Spleen (tissue), 11 donors: ENCODE data around the gene CPED1. TPM values are rescaled to one million over a fixed set of nuclear protein-coding genes. Genes with fewer than 3 reads are reported as not detected.

ENCODE experiments used
- DNase-seq: peaks from one replicate; pipeline ENCODE4 v3.0.0-alpha.2; 2020
- H3K27ac ChIP-seq, 8 donors: fragments of 200-600 bp; sonication (generic) in 7 of 8; 1 replicate in 4 of 8; 2 replicates in 4 of 8; pipeline versions ENCODE4 v1.5.0 to v1.8.0; 2016 to 2021; ENCODE audit warnings: inconsistent platforms in 4 of 8, mild to moderate bottlenecking in 4 of 8, moderate library complexity in 1 of 8
- H3K27me3 ChIP-seq, 7 donors: fragments of 200-600 bp; sonication (generic) in 6 of 7; replicated peaks in 1 of 7; 1 replicate in 4 of 7; 2 replicates in 3 of 7; pipeline versions ENCODE4 v1.5.0 to v1.8.0; 2016 to 2021; ENCODE audit warnings: inconsistent platforms in 3 of 7, mild to moderate bottlenecking in 1 of 7
- H3K36me3 ChIP-seq, 6 donors: fragments of 200-600 bp; sonication (generic) in 5 of 6; 1 replicate in 4 of 6; 2 replicates in 2 of 6; pipeline versions ENCODE4 v1.5.0 to v1.8.0; 2016 to 2021; ENCODE audit warnings: inconsistent platforms in 2 of 6
- H3K4me1 ChIP-seq, 6 donors: fragments of 200-600 bp; sonication (generic) in 5 of 6; 1 replicate in 3 of 6; 2 replicates in 3 of 6; pipeline versions ENCODE4 v1.5.0 to v1.8.0; 2016 to 2021; ENCODE audit warnings: inconsistent platforms in 3 of 6
- H3K4me3 ChIP-seq, 8 donors: fragments of 200-600 bp; sonication (generic) in 7 of 8; 1 replicate in 4 of 8; 2 replicates in 4 of 8; pipeline versions ENCODE4 v1.5.0 to v1.8.0; 2016 to 2021; ENCODE audit warnings: inconsistent platforms in 4 of 8, mild to moderate bottlenecking in 4 of 8, moderate library complexity in 2 of 8
- H3K9me3 ChIP-seq, 8 donors: fragments of 200-600 bp; sonication (generic) in 7 of 8; 1 replicate in 4 of 8; 2 replicates in 4 of 8; pipeline versions ENCODE4 v1.5.0 to v1.8.0; 2016 to 2021; ENCODE audit warnings: inconsistent platforms in 4 of 8
- CTCF ChIP-seq, 11 experiments: fragments of 200-600 bp in 7 of 11; fragments of 450-650 bp in 4 of 11; sonication (generic) in 4 of 11; IDR thresholded peaks in 8 of 11; conservative IDR thresholded peaks in 3 of 11; 1 replicate in 7 of 11; 2 replicates in 4 of 11; pipeline versions ENCODE4 v1.4.0 to v1.8.0; 2016 to 2021; ENCODE audit warnings: antibody characterized with exemption in 11 of 11, inconsistent platforms in 4 of 11, mild to moderate bottlenecking in 1 of 11
- POLR2A ChIP-seq, 3 donors: fragments of 450-650 bp; IDR thresholded peaks; one replicate each; pipeline ENCODE4 v1.5.1; 2017; ENCODE audit warnings: antibody characterized with exemption in 3 of 3, mild to moderate bottlenecking in 1 of 3
- POLR2AphosphoS5 ChIP-seq, 3 donors: sonication (generic); formaldehyde crosslinking; IDR thresholded peaks; one replicate each; pipeline ENCODE4 v1.5.1; 2017; ENCODE audit warnings: antibody characterized with exemption in 3 of 3
- WGBS, 5 donors: extraction: QIAGEN DNeasy Blood & Tissue Kit in 3 of 5; methylation state at CpG; one replicate each; pipeline versions ENCODE4 v1.1.5 to v1.1.7; 2013 to 2018; 5-methylcytosine and 5-hydroxymethylcytosine counted together
- intact Hi-C: fragments of 100-400 bp; cut with DNase I; formaldehyde crosslinking; loops from one replicate; pipeline ENCODE4 v1.15.0; 2023; ENCODE audit warnings: low total_unique reads
- polyA plus RNA-seq, 3 donors: library from polyadenylated mRNA; stranded (reverse); fragments of 200-250 nt; gene quantifications; one replicate each; pipeline ENCODE4 v1.2.1, GENCODE V29; 2013
- total RNA-seq, 7 donors: library from RNA; depleted of rRNA in 3 of 7; stranded (reverse); fragments of >200 nt in 3 of 7; fragmentation: NEBNext Ultra II Directional in 4 of 7; extraction: Animal tissue kit (Norgen Biotek cat#: 25700) in 4 of 7; gene quantifications; one replicate each; pipeline versions ENCODE4 v1.1.0 to v1.2.1, GENCODE V29; 2016 to 2021
- donor health status: healthy with polysubstance abuse.
- donor health status: DM: no; HTN: no; CAD: no; lungs with moderate emphysema.
- donor health status: DM: no; HTN: no; CAD: no.
- donor health status: Bipolar disorder and iron deficiency.
- donor health status: healthy.
- donor health status: DM: no; HTN: no; CAD: no.
- donor health status: DM: yes; HTN: yes; CAD: no.

Gene CPED1
- total and polyA plus RNA-seq, 10 donors, result 1.5 to 81.6 (median 38.6) TPM

GRCh38 chr7:121081327-121081936, 92.9 kb downstream of the CPED1 start:
- no peak for DNase-seq
- Histone ChIP-seq H3K36me3 (no peaks in the 10 kb centered on the region), H3K27me3 (no peaks in the 10 kb centered on the region), H3K9me3 (no peaks in the 10 kb centered on the region), H3K4me1 (peaks cover 0 to 13% (median 2%) of the 10 kb centered on the region in 6 donors), H3K4me3 (no peak overlapping the region), H3K27ac (no peak overlapping the region)
- TF ChIP-seq CTCF (IDR thresholded peaks at IDR 0.05 in 8 of 11, conservative IDR thresholded peaks at IDR 0.05 in 3 of 11), result peak; percentile 33 to 82 (median 71)
- no peak for TF ChIP-seq POLR2A (IDR thresholded peaks at IDR 0.05)
- WGBS, 5 donors, result 48 to 58% (median 52%) methylated on average over 3 of the region's 3 CpGs
- intact Hi-C loops, result loop anchor here (5.0 kb wide), 1 partner anchor 94 kb away; the partner anchor contains the start of gene CPED1

DNA sequence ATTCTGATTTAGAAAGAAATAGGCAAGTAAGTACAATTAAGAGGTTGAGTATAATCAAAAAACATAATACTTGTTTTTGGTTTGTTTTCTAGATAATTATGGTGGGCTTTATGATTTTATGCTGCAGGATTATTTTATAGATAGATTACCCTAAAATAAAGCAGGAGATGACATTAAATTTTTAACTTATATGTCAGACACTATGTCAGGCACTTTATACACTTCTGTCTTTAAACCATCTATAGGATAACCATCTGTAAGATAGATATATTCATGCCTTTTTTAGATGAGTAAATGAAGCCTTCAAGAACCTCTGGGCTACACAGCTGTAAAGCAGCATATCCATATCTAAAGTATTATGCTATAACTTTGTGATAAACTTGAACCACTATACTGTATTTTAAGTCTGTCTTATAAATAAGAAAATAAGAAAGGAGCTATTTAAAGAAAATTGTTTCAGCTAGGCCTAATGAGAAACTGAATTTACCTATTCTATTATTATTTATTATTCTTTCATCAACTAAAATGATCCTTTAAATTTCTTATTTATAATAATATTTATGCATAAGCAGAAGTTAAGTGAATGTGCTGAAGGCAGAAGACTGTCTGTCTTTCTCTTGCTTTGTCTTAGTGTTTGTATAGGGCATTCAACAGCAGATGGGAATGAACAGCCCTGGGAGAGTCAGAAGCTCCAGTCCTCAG, 94.0 kb downstream of the CPED1 start:
- no peak for TF ChIP-seq POLR2AphosphoS5 (IDR thresholded peaks at IDR 0.05)
- TF ChIP-seq POLR2A (IDR thresholded peaks at IDR 0.05), result no peak
- TF ChIP-seq CTCF (IDR thresholded peaks at IDR 0.05 in 8 of 11, conservative IDR thresholded peaks at IDR 0.05 in 3 of 11), result no peak
- Histone ChIP-seq H3K4me3 (no peak overlapping the region), H3K9me3 (no peaks in the 10 kb centered on the region), H3K27me3 (no peaks in the 10 kb centered on the region), H3K4me1 (peaks cover 0 to 13% (median 2%) of the 10 kb centered on the region in 6 donors), H3K36me3 (no peaks in the 10 kb centered on the region), H3K27ac (no peak overlapping the region)
- intact Hi-C loops, result loop anchor here (5.0 kb wide), 1 partner anchor 95 kb away; the partner anchor contains the start of gene CPED1
- DNase-seq, result no peak

DNA sequence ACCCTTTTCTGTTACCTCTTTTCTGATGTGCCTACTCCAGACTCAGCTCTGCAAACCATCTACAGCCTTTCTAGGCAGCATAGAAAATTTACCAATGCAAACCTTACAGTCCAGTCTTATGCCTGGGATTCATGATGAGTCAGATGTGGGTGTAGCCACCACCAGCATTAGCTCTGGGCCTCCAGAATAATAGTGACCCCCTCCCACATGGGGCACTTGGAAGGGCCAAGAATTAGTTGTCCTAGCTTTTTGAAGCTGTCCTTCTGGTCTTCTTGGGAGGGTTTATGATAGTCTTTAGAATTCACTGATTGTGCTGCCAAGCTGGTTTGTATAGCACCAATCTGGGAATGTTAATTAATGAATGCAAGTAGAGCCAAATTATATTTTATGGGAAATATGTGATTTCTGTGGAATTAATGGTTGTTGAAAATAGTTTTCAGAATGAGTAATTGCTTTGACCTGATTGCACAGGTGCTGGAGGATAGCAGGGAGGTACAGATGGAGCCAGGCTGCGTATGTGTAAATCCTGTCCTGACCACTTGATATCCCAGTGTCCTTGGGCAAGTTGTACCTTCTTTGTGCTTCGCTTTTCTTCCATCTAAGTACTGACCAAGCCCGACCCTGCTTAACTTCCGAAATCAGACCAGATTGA, 94.8 kb downstream of the CPED1 start:
- WGBS, 5 donors, result 76 to 94% (median 86%) methylated on average over 4 of the region's 4 CpGs

More for the DNA sequence above, 94.8 kb downstream of the CPED1 start:
- DNase-seq, result no peak
- Histone ChIP-seq H3K27me3 (no peaks in the 10 kb centered on the region), H3K27ac (no peak overlapping the region), H3K4me1 (peaks cover 0 to 13% (median 2%) of the 10 kb centered on the region in 6 donors), H3K4me3 (no peak overlapping the region), H3K9me3 (no peaks in the 10 kb centered on the region), H3K36me3 (no peaks in the 10 kb centered on the region)
- intact Hi-C loops, result loop anchor here (5.0 kb wide), 1 partner anchor 96 kb away; the partner anchor contains the start of gene CPED1
- TF ChIP-seq CTCF (IDR thresholded peaks at IDR 0.05 in 8 of 11, conservative IDR thresholded peaks at IDR 0.05 in 3 of 11), result no peak
- TF ChIP-seq POLR2A (IDR thresholded peaks at IDR 0.05), result no peak
- no peak for TF ChIP-seq POLR2AphosphoS5 (IDR thresholded peaks at IDR 0.05)
